ENCODE results near the gene SYMPK. TPM values are rescaled to one million over a fixed set of nuclear protein-coding genes. Genes with fewer than 3 reads are reported as not detected.

Gene SYMPK
- polyA plus RNA-seq, 1 of the 3 experiments (the other 2 are of a cell fraction), result 92.7 TPM

GRCh38 chr19:45804140-45804958, 58.6 kb downstream of the SYMPK start:
- POLR2A ChIA-PET, result interaction anchor here (2.1 kb wide), 1 partner anchor 13 kb away, joined by 6 read pairs; no protein-coding TSS in a partner anchor
- Histone ChIP-seq H3F3A (replicated peaks; ENCODE audit: insufficient read depth) (no peaks in the 10 kb centered on the region), H3K9me3 (no peaks in the 10 kb centered on the region), H3K4me3 (ENCODE audit: low read depth in 2 of 2, low read length in 1 of 2) (no peak overlapping the region), H3K9ac (no peak overlapping the region), H2AFZ (ENCODE audit: low read depth) (no peak overlapping the region), H3K79me2 (ENCODE audit: insufficient read depth) (no peaks in the 10 kb centered on the region), H3K4me2 (no peak overlapping the region), H3K4me1 (ENCODE audit: control insufficient read depth in 1 of 2, insufficient read depth in 2 of 2, low read depth in 1 of 2, low read length in 1 of 2) (peaks cover 0 to 3% of the 10 kb centered on the region in 2 experiments; a peak in 2 of 4 replicates), H4K20me1 (ENCODE audit: insufficient read depth) (no peaks in the 10 kb centered on the region), H3K36me3 (replicated peaks in 1 of 2; ENCODE audit: control insufficient read depth in 1 of 2, insufficient read depth in 2 of 2, low read length in 1 of 2) (no peaks in the 10 kb centered on the region), H3K27ac (ENCODE audit: low read depth in 2 of 2, low read length in 1 of 2) (no peak overlapping the region), H3K9me2 (no peaks in the 10 kb centered on the region), H3K27me3 (ENCODE audit: insufficient read depth) (no peaks in the 10 kb centered on the region)
- TF ChIP-seq USF1 (IDR thresholded peaks at IDR 0.05; ENCODE audit: borderline replicate concordance, low read depth) (no peak), RXRA (IDR thresholded peaks at IDR 0.05; ENCODE audit: borderline replicate concordance, low read depth) (no peak), RFX5 (IDR thresholded peaks at IDR 0.05; ENCODE audit: low read length) (no peak)
- TF ChIP-seq, protein P1, sequence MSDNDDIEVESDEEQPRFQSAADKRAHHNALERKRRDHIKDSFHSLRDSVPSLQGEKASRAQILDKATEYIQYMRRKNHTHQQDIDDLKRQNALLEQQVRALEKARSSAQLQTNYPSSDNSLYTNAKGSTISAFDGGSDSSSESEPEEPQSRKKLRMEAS (IDR thresholded peaks at IDR 0.05; ENCODE audit: low read depth), result no peak
- CTCF ChIA-PET, result interaction anchor here (0.9 to 7.3 kb wide), 5 partner anchors 12 to 529 kb away, joined by 3 to 100 read pairs (median 3); partner anchors contain the start of genes FBXO46 and SIX5
- 90% methylated on average over 46 of the region's 57 CpGs for WGBS (ENCODE audit: low lambda C conversion rate)
- no peak for DNase-seq

DNA sequence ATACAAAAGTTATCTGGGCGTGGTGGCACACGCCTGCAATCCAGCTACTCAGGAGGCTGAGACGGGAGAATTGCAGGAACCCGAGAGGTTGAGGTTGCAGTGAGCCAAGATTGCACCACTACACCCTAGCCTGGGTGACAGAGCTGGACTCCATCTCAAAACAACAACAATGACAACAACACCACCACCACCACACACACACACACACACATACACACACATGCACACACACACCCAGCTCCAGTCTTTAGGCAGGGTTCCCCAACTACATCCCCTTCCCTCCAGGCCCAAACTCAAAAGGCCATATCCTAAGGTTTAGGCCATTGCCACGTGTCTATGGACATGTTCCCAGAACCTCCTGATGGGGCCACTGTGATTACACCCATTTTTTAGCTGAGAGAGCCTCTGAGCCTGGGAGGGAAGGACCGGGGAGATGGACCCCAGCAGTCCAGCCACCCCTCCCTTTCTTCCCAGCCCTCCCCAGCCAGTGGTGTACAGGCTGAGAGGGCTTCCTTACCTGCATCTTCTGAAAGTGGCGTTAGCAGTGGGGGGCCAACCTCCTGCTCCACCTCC, 61.3 kb downstream of the SYMPK start:
- H3K4me3 ChIP-seq (ENCODE audit: low read depth in 2 of 2, low read length in 1 of 2), result no peak overlapping the region
- H3K9ac ChIP-seq, result no peak overlapping the region
- CTCF ChIA-PET, result interaction anchor here (0.8 to 7.3 kb wide), 4 partner anchors 11 to 34 kb away, joined by 3 to 100 read pairs (median 49); partner anchors contain the start of genes RSPH6A and SIX5
- no peak overlapping the region for H2AFZ ChIP-seq (ENCODE audit: low read depth)
- H3K79me2 ChIP-seq (ENCODE audit: insufficient read depth), result no peaks in the 10 kb centered on the region
- no peaks in the 10 kb centered on the region for H3K9me3 ChIP-seq
- H3K4me1 ChIP-seq (ENCODE audit: control insufficient read depth in 1 of 2, insufficient read depth in 2 of 2, low read depth in 1 of 2, low read length in 1 of 2), result peaks cover 2 to 3% of the 10 kb centered on the region in 2 experiments; a peak in 2 of 4 replicates
- no peak overlapping the region for H3K27ac ChIP-seq (ENCODE audit: low read depth in 2 of 2, low read length in 1 of 2)
- H3K36me3 ChIP-seq (replicated peaks in 1 of 2; ENCODE audit: control insufficient read depth in 1 of 2, insufficient read depth in 2 of 2, low read length in 1 of 2), result no peaks in the 10 kb centered on the region
- no peak for DNase-seq
- no peaks in the 10 kb centered on the region for H3K27me3 ChIP-seq (ENCODE audit: insufficient read depth)
- no peak for TF ChIP-seq FOSL2 (IDR thresholded peaks at IDR 0.05; ENCODE audit: borderline replicate concordance, low read depth)
- H4K20me1 ChIP-seq (ENCODE audit: insufficient read depth), result no peaks in the 10 kb centered on the region
- POLR2A ChIA-PET, result interaction anchor here (2.7 kb wide), 1 partner anchor 32 kb away, joined by 19 read pairs; the partner anchor contains the start of gene SIX5
- no peak overlapping the region for H3K4me2 ChIP-seq
- H3K9me2 ChIP-seq, result no peaks in the 10 kb centered on the region
- 67% methylated on average over 3 of the region's 7 CpGs for WGBS (ENCODE audit: low lambda C conversion rate)
- no peaks in the 10 kb centered on the region for H3F3A ChIP-seq (replicated peaks; ENCODE audit: insufficient read depth)

- ChIA-PET CTCF (interaction anchor here (0.9 to 7.3 kb wide), 15 partner anchors 8 to 184 kb away, joined by 3 to 100 read pairs (median 5); partner anchors contain the start of genes DMPK, FOXA3, RSPH6A and SIX5), POLR2A (interaction anchor here (2.7 kb wide), 1 partner anchor 30 kb away, joined by 19 read pairs; the partner anchor contains the start of gene SIX5)
- Histone ChIP-seq H3K4me2 (no peak overlapping the region), H3K4me1 (ENCODE audit: control insufficient read depth in 1 of 2, insufficient read depth in 2 of 2, low read depth in 1 of 2, low read length in 1 of 2) (peaks cover 2 to 3% of the 10 kb centered on the region in 2 experiments; a peak in 2 of 4 replicates), H3K4me3 (ENCODE audit: low read depth in 2 of 2, low read length in 1 of 2) (no peak overlapping the region), H3F3A (replicated peaks; ENCODE audit: insufficient read depth) (no peaks in the 10 kb centered on the region), H3K27ac (ENCODE audit: low read depth in 2 of 2, low read length in 1 of 2) (no peak overlapping the region), H3K79me2 (ENCODE audit: insufficient read depth) (no peaks in the 10 kb centered on the region), H3K9me3 (no peaks in the 10 kb centered on the region), H3K27me3 (ENCODE audit: insufficient read depth) (no peaks in the 10 kb centered on the region), H3K36me3 (replicated peaks in 1 of 2; ENCODE audit: control insufficient read depth in 1 of 2, insufficient read depth in 2 of 2, low read length in 1 of 2) (no peaks in the 10 kb centered on the region), H3K9me2 (no peaks in the 10 kb centered on the region), H3K9ac (no peak overlapping the region), H2AFZ (ENCODE audit: low read depth) (no peak overlapping the region), H4K20me1 (ENCODE audit: insufficient read depth) (no peaks in the 10 kb centered on the region)
- DNase-seq, result no peak
- TF ChIP-seq FOSL2 (IDR thresholded peaks at IDR 0.05; ENCODE audit: borderline replicate concordance, low read depth) (peak; percentile 38; the same call in 1 of the 2 replicates), GATA2 (CRISPR knock-in tag; IDR thresholded peaks at IDR 0.05) (no peak), USF1 (IDR thresholded peaks at IDR 0.05; ENCODE audit: borderline replicate concordance, low read depth) (no peak), TEAD4 (IDR thresholded peaks at IDR 0.05; ENCODE audit: borderline replicate concordance, insufficient read depth) (no peak)
- TF ChIP-seq, protein P2, sequence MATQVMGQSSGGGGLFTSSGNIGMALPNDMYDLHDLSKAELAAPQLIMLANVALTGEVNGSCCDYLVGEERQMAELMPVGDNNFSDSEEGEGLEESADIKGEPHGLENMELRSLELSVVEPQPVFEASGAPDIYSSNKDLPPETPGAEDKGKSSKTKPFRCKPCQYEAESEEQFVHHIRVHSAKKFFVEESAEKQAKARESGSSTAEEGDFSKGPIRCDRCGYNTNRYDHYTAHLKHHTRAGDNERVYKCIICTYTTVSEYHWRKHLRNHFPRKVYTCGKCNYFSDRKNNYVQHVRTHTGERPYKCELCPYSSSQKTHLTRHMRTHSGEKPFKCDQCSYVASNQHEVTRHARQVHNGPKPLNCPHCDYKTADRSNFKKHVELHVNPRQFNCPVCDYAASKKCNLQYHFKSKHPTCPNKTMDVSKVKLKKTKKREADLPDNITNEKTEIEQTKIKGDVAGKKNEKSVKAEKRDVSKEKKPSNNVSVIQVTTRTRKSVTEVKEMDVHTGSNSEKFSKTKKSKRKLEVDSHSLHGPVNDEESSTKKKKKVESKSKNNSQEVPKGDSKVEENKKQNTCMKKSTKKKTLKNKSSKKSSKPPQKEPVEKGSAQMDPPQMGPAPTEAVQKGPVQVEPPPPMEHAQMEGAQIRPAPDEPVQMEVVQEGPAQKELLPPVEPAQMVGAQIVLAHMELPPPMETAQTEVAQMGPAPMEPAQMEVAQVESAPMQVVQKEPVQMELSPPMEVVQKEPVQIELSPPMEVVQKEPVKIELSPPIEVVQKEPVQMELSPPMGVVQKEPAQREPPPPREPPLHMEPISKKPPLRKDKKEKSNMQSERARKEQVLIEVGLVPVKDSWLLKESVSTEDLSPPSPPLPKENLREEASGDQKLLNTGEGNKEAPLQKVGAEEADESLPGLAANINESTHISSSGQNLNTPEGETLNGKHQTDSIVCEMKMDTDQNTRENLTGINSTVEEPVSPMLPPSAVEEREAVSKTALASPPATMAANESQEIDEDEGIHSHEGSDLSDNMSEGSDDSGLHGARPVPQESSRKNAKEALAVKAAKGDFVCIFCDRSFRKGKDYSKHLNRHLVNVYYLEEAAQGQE (IDR thresholded peaks at IDR 0.05; ENCODE audit: low read depth, low read length), result no peak
- 89% methylated on average over 7 of the region's 8 CpGs for WGBS (ENCODE audit: low lambda C conversion rate)
Measured at GRCh38 chr19:45800070-45800553, 62.8 kb downstream of the SYMPK start.

Data from SK-N-SH (cell line).